Loucy (cell line): ENCODE measurements around the gene DPYSL3.

ENCODE experiments used
- H2AFZ ChIP-seq: fragments of 200-600 bp; sonication (generic); 2 replicates; pipeline ENCODE4 v1.6.0; 2016; ENCODE audit warnings: antibody characterized with exemption, mild to moderate bottlenecking, low read length, moderate library complexity
- H3F3A ChIP-seq: fragments of 200-600 bp; 2 replicates; pipeline ENCODE4 v1.6.0; 2016; ENCODE audit warnings: antibody characterized with exemption, low read depth, mild to moderate bottlenecking
- H3K27me3 ChIP-seq: fragments of 200-600 bp; sonication (generic); 2 replicates; pipeline ENCODE4 v1.6.1; 2014; ENCODE audit warnings: low read length, mild to moderate bottlenecking; ENCODE audit not compliant: insufficient read depth, poor library complexity, severe bottlenecking
- H3K36me3 ChIP-seq: fragments of 200-600 bp; sonication (generic); 2 replicates; pipeline ENCODE4 v1.6.1; 2016; ENCODE audit warnings: low read length; ENCODE audit not compliant: insufficient read depth
- H3K4me1 ChIP-seq: fragments of 200-600 bp; sonication (generic); 2 replicates; pipeline ENCODE4 v1.5.1; 2014; ENCODE audit warnings: low read length, mild to moderate bottlenecking; ENCODE audit not compliant: insufficient read depth, poor library complexity, severe bottlenecking
- H3K4me2 ChIP-seq: fragments of 200-600 bp; sonication (generic); 2 replicates; pipeline ENCODE4 v1.6.0; 2014; ENCODE audit warnings: antibody characterized with exemption, low read length, low read depth, mild to moderate bottlenecking; ENCODE audit not compliant: poor library complexity, severe bottlenecking
- H3K4me3 ChIP-seq: fragments of 200-600 bp; sonication (generic); 2 replicates; pipeline ENCODE4 v1.5.1; 2014; ENCODE audit warnings: low read length, mild to moderate bottlenecking, mixed read lengths; ENCODE audit not compliant: poor library complexity, severe bottlenecking
- H3K79me2 ChIP-seq: fragments of 200-600 bp; sonication (generic); 2 replicates; pipeline ENCODE4 v1.6.1; 2014; ENCODE audit warnings: low read length; ENCODE audit not compliant: insufficient read depth
- H3K9ac ChIP-seq: fragments of 200-600 bp; sonication (generic); 2 replicates; pipeline ENCODE4 v1.6.0; 2014; ENCODE audit warnings: mild to moderate bottlenecking, low read depth, low read length, moderate library complexity; ENCODE audit not compliant: poor library complexity, severe bottlenecking
- H3K9me2 ChIP-seq: fragments of 200-600 bp; sonication (generic); replicated peaks from 2 replicates; pipeline ENCODE4 v1.6.1; 2016; ENCODE audit warnings: low read depth, low read length, mixed read lengths
- H3K9me3 ChIP-seq: fragments of 200-600 bp; sonication (generic); 2 replicates; pipeline ENCODE4 v1.6.1; 2014; ENCODE audit warnings: mild to moderate bottlenecking, antibody characterized with exemption, low read length, low read depth; ENCODE audit not compliant: insufficient read depth
- H4K20me1 ChIP-seq: fragments of 200-600 bp; sonication (generic); 2 replicates; pipeline ENCODE4 v1.6.0; 2014; ENCODE audit warnings: antibody characterized with exemption, low read length, mild to moderate bottlenecking; ENCODE audit not compliant: insufficient read depth, poor library complexity, severe bottlenecking
- EZH2phosphoT487 ChIP-seq: fragments of 200-600 bp; IDR thresholded peaks from 2 replicates; pipeline ENCODE4 v1.6.1; 2018; ENCODE audit warnings: antibody characterized with exemption, mild to moderate bottlenecking, moderate library complexity, borderline replicate concordance
- TF ChIP-seq, protein P1 (sequence below): fragments of 200-600 bp; sonication (generic); conservative IDR thresholded peaks from 2 replicates; pipeline ENCODE4 v1.5.1; 2014; ENCODE audit warnings: mild to moderate bottlenecking, antibody characterized with exemption, low read length

Gene DPYSL3

GRCh38 chr5:147430628-147431027, 79.2 kb downstream of the DPYSL3 start:
- Histone ChIP-seq H3K4me2 (no peak overlapping the region), H3K9ac (no peak overlapping the region), H2AFZ (no peak overlapping the region), H4K20me1 (no peaks in the 10 kb centered on the region), H3K27me3 (no peaks in the 10 kb centered on the region), H3K4me1 (no peaks in the 10 kb centered on the region), H3K79me2 (no peaks in the 10 kb centered on the region), H3K9me2 (no peaks in the 10 kb centered on the region), H3K4me3 (no peak overlapping the region), H3K9me3 (no peaks in the 10 kb centered on the region), H3K36me3 (no peaks in the 10 kb centered on the region), H3F3A (no peaks in the 10 kb centered on the region)
- TF ChIP-seq EZH2phosphoT487 = no peak
- TF ChIP-seq, protein P1, sequence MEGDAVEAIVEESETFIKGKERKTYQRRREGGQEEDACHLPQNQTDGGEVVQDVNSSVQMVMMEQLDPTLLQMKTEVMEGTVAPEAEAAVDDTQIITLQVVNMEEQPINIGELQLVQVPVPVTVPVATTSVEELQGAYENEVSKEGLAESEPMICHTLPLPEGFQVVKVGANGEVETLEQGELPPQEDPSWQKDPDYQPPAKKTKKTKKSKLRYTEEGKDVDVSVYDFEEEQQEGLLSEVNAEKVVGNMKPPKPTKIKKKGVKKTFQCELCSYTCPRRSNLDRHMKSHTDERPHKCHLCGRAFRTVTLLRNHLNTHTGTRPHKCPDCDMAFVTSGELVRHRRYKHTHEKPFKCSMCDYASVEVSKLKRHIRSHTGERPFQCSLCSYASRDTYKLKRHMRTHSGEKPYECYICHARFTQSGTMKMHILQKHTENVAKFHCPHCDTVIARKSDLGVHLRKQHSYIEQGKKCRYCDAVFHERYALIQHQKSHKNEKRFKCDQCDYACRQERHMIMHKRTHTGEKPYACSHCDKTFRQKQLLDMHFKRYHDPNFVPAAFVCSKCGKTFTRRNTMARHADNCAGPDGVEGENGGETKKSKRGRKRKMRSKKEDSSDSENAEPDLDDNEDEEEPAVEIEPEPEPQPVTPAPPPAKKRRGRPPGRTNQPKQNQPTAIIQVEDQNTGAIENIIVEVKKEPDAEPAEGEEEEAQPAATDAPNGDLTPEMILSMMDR = no peak

DNA sequence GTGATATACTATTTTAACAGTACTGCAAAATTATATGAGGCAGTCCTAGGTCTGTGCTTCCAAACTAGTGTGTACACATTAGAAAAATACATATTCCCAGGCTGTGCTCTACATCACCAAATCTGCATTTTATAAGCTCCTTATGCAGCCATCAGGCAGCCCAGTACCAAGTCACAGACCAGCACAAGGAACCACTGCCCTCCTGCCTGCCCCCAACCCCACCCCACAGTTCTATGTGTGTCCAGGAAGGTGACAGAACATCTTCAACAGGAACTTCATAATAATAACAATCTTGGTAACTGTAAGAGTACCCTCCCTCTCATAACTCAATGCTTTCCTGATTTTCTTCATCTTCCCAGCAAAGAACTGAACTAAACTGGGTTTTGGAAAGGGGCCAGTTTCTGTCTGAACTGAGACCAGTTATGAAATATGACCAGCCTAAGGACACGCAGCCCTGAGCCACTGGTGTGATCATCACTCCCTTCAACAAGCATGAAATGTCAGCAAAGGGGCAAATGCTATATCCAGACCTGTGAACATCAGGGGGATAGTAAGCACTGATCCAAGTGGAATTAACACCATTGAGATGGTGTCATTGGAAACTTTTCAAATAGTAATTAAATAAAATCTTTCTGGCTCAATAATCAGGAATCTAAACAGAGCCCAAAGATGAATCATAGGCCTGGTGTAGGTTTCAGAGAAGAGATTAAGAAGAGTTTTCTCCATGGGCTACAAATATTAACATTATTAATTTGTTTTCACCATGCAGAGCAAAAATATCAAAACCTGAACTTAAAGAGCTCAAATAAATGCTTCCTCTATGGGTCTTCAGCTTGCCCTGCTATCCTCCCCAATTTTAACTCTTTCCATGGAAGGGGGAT, 82.1 kb downstream of the DPYSL3 start:
- Histone ChIP-seq H3K9me2 (no peaks in the 10 kb centered on the region), H3K4me2 (no peak overlapping the region), H2AFZ (no peak overlapping the region), H3K4me1 (no peaks in the 10 kb centered on the region), H3K9ac (no peak overlapping the region), H3F3A (no peaks in the 10 kb centered on the region), H3K79me2 (no peaks in the 10 kb centered on the region), H3K36me3 (no peaks in the 10 kb centered on the region), H3K9me3 (no peaks in the 10 kb centered on the region), H3K27me3 (no peaks in the 10 kb centered on the region), H3K4me3 (no peak overlapping the region), H4K20me1 (no peaks in the 10 kb centered on the region)
- no peak for TF ChIP-seq EZH2phosphoT487
- TF ChIP-seq, protein P1 = no peak

DNA sequence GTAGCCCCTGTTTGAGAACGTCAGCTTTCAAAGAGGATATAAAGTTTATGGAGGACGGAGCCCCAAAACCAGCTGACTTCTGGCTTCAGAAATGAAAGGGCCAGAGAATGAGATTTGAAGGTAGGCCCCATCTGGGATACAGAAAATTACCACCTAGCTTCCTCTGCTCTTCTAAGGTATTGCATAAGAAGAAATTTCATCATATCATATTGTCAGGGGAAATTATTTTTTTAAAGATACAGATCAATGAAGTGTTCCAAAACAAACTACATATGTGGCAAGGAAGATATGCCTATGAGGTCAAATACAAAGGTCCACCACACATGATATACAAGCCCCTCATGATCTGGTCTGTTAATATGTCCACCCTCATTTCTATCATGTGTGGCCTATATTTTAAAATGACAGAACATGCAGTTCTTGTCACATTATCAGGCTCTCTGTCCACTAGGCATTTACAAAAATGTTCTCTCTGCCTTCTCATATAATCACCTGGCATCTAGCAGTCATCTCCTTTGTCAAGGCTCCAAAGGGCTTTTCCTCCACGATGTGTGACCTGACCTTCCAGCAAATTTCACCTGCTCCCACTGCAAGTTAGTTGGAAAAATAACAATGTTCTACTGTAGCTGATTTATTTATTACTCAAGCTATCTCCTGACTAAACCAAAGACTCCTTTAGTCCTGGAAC, 83.1 kb downstream of the DPYSL3 start:
- Histone ChIP-seq H3K4me3 (no peak overlapping the region), H2AFZ (no peak overlapping the region), H3K9me2 (no peaks in the 10 kb centered on the region), H3K36me3 (no peaks in the 10 kb centered on the region), H3K9me3 (no peaks in the 10 kb centered on the region), H3K27me3 (no peaks in the 10 kb centered on the region), H3F3A (no peaks in the 10 kb centered on the region), H4K20me1 (no peaks in the 10 kb centered on the region), H3K4me2 (no peak overlapping the region), H3K4me1 (no peaks in the 10 kb centered on the region), H3K79me2 (no peaks in the 10 kb centered on the region), H3K9ac (no peak overlapping the region)
- no peak for TF ChIP-seq EZH2phosphoT487
- TF ChIP-seq, protein P1 = no peak
